HG03460 (cell line): ENCODE results near the gene NUDT9.
"Not testable (repeated sequence)": the region's sequence is repeated elsewhere in the genome, so short reads cannot be mapped to it uniquely, and the experiment has no call there.

Experiments used
- ATAC-seq: cut with Tn5 transposase; IDR thresholded peaks from one replicate; pipeline ENCODE4 v1.9.1; 2021; ENCODE audit not compliant: unreplicated experiment

Gene NUDT9, protein sequence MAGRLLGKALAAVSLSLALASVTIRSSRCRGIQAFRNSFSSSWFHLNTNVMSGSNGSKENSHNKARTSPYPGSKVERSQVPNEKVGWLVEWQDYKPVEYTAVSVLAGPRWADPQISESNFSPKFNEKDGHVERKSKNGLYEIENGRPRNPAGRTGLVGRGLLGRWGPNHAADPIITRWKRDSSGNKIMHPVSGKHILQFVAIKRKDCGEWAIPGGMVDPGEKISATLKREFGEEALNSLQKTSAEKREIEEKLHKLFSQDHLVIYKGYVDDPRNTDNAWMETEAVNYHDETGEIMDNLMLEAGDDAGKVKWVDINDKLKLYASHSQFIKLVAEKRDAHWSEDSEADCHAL

DNA sequence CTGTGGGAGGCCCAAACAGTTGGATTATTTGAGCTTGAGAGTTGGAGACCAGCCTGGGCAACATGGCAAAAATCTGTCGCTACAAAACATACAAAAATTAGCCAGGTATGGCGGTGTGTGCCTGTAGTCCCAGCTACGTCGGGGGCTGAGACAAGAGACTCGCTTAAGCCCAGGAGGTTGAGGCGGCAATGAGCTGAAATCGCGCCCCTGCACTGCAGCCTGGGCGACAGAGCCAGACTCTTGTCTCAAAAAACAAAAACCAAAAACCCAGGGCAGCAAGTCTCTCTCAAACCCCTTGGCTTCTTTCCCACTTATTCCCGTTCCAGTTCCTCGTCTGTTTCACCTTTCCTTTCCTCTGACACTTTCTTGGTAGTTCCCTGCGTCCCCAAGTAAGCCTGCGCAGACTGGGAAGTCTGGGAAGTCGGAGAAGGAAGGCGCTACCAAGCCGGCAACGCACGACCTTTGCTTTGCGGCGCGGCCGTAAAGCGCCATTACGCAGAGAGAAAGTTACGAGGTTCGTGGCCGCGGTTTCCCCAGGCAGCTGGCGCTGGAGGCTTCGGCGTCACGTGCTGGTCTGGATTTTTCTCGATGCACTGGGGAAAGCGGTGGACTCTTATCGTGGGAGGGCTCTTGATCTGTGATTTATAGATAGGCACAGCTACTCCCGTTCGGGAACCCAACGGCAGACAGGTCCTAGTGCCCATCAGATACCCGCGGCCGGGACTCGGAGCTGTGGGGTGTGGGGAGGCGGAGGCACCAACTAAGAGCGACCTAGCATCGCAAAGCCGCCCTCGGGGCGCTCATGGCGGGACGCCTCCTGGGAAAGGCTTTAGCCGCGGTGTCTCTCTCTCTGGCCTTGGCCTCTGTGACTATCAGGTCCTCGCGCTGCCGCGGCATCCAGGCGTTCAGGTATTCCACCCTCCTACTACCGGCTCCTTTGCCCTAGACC is at the start of gene NUDT9:
NUDT9 (plus strand) TSS at position 470 of the 949 bp plus-strand sequence; CDS start at position 803, 333 bp downstream.
- peak; percentile 93 for ATAC-seq

DNA sequence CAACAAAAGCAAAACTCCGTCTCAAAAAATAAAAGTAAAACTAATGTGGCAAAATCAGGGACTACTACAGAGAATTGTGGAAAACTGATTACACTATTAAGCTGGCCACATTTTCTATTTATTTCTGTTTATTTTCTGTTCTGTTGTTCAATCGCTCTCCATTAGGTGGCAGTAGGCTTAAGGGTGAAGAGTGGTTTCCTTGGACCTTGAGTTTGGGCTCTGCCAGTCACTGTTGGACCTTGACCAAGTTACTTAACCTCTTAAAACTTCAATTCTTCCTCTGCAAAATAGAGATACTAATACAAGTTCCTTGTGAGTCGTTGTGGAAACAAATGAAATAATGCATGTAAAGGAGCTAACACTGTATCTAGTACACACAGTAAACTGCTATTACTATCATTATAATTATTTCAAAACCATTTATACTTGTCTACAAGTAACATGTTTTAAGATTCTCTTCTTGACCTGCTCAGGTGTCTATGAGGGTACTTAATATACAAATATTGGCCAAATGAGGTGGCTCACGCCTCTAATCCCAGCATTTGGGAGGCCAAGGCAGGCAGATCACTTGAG is 46.6 kb upstream of the NUDT9 start:
- ATAC-seq = peak; percentile 65

DNA sequence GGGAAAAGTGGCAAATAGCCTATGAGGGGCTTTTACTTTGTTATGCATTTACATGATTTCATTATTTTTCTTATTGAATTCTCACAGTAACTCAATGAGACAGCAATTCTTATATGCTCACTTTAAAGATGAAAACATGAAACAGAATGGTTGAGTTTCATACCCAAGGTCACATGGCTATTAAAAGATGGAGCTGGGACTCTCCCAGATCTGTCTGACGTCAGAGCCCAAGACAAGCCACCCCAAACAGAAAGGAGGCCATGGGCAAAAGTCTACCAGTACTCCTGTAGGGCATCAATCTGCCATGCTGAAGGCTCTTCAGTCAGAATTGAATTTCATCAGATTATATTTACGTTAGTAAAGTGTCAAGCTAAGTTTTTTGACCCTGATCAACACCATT is 44.6 kb upstream of the NUDT9 start:
- ATAC-seq = no peak

DNA sequence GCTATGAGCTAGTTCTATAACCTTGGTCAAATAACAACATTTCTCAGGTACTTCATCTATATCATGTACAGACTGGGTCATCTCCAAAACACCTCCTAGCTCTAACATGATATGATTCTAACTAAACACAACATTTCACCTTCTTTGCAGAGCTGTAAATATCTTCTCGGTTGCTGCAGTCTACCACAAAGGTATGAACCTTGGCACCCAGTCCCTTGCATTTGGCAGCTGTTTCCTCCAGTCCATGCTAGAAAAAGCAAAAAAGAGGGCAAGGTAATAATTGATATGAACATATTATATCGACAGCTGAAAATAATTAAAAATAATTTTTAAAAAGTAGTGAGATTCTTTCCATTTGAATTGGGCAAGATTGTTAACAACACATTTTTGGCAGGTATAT is 40.3 kb upstream of the NUDT9 start:
- ATAC-seq = no peak

DNA sequence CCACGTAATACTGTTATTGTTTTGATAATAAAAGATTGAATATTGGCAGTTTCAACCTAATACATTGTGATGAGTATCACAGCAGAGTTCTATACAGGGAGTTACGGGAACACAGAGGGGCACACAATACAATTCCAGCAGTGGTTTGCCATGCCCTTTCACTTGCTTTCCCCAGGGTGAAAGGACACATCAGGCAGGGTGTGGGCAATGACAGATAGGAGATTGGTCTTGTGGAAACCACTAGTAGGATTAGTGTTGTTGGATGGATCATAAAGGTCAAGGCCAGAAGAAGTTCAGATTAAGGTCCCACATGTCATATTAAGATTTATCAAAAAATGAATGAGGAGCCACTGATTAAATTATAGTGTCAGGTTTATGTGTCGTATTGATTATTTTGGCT is 39.4 kb upstream of the NUDT9 start:
- no peak for ATAC-seq

DNA sequence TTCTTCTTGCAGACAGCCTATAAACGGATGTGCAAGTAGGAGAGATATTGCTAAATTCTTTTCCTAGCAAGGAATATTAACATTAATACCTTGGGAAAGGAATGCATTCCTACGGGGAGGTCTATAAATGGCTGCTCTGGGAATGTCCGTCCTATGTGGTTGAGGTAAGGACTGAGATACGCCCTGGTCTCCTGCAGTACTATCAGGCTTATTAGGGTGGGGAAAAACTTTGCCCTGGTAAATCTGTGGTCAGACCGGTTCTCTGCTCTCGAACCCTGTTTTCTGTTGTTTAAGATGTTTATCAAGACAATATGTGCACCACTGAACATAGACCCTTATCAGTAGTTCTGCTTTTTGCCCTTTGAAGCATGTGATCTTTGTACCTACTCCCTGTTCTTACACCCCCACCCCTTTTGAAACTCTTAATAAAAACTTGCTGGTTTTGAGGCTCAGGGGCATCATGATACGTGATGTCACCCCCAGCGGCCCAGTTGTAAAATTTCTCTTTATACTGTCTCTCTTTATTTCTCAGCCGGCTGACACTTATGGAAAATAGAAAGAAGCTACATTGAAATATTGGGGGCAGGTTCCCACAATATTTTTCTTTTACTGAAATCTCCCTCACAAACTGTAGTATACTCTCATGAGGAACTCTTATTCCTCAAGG is 37.8 kb upstream of the NUDT9 start:
- not testable (repeated sequence) for ATAC-seq

DNA sequence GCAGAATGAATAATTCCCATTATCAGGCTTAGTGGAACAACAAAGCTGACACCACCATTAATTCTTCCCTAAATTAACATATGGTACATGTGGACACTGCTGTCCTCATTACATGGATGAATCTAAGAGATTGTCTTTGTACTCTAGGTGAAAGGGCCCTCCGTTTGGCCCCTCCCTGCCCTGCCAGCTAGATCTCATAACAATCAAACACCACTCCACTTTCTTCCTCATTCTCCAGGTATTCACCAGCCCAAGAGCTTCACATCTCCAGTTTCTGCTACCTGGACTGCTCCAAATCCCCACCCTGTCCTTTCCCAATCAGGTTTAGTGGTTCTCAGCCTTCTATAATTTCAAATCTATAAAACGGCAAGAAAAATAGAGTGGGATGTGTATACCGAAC is 35.1 kb upstream of the NUDT9 start:
- ATAC-seq = no peak

DNA sequence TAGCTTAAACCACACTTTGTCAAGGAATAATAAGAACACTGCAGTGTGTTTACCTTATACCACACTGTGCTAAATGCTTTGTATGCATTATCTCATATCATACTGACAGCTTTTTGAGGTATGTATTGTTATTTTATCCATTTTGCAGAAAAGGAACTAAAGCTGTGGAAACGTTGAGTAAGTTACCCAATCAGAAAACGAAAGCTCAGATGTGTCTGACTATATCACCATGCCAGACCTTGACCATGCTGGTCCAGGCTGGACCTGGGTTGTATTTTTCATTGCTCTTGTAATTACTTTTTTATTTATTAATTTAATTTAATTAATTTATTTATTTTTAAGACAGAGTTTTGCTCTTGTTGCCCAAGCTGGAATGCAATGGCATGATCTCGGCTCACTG is 33.5 kb upstream of the NUDT9 start:
- ATAC-seq = no peak

DNA sequence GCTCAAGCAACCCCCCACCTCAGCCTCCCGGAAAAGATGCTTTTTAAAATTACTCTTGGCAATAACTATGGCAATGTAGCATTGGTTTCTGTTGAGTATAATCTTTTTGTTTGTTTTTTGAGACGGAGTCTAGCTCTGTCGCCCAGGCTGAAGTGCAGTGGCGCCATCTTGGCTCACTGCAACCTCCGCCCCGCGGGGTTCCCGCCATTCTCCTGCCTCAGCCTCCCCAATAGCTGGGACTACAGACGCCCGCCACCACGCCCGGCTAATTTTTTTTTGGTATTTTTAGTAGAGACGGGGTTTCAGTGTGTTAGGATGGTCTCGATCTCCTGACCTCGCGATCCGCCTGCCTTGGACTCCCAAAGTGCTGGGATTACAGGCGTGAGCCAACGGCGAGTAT is 32.3 kb upstream of the NUDT9 start:
- ATAC-seq = not testable (repeated sequence)

DNA sequence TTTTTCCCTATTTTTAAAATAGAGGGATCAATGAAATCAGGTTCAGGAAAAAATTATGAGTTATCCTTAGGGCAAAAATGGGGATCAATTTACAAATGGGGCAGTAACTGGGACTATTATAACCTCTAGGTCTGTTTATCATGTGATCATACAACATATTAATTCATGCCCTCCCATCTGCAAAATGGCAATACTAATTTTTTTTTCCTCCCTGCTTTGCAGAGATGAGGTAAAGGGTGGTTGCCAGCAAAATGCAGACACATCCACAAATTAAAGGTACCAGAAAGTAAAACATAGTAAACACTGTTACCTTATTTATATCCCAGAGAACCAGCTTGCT is 31.9 kb upstream of the NUDT9 start:
- no peak for ATAC-seq

DNA sequence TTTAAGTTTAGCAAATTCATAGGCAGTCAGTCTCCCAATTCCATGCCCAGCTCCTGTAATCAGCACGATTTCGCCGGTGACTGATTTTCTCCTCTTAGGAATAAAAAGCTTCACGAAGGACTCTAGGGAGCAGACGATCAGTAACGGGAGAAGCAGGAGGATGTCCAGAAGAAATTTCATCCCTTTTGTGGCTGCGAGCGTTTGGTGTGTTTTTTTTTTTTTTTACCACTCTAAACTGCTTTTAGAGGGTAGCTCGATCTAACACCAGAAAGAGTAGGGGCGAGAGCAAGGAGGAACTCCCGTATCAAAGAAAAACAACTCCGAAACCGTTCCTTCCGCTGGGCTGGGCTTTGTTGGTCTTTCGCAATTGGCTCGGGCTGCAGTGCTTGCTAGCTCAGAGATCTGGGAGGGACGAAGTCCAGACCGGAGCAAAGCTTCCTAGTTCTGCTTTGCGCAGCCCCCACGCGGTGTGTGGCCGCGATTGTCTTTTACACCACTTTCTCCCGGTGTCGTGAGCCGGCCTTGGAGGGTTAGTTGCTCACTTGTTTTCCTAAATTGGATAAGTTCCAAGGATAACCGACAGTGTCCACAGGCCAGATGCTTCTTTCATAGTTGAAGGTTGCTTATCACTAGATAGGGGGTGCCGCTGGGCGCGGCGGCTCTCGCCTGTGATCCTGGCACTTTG is 31.3 kb upstream of the NUDT9 start, which contains the start of gene HSD17B11:
HSD17B11 (minus strand) TSS at position 298 of the 685 bp plus-strand sequence; CDS start at position 180, 118 bp downstream.
- ATAC-seq = peak; percentile 99

DNA sequence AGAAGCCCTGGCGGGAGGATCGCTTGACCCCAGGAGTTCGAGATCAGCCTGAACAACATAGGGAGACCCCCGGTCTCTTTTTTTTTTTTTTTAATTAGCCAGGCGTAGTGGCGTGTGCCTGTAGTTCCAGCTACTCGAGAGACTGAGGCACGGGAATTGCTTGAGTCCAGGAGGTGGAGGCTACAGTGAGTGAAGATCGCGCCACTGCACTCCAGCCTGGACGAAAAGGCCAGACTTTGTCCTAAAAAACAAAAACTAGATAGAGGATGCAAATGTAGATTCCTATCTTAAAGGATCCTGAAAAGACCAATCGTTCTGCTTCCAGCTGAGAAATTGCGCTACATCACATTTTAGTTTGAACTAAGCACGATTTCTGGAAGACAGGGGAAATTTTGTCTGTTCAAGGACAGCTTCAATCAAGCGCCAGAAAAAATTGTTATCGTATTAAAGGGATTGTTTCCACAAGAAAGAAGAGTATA is 30.8 kb upstream of the NUDT9 start:
- peak; percentile 4 for ATAC-seq

DNA sequence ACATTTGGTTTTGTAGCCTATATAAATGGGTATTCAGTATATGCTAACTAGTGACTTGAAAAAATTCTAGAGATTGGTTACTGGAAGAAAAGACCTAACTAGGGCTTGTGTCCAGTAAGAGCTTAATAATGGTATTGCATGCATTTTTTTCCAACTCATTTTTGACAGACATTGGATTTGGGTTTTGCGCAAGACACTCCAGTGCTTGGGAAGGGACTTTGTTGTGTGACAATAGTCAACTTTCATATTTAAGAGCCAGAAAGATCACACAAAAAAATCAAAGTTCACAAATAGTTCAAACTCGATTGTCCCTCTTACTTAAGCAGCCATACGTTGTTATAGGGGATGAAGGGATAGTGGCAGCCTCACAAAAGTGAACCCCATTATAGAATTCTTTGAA is 30.2 kb upstream of the NUDT9 start:
- ATAC-seq = no peak

DNA sequence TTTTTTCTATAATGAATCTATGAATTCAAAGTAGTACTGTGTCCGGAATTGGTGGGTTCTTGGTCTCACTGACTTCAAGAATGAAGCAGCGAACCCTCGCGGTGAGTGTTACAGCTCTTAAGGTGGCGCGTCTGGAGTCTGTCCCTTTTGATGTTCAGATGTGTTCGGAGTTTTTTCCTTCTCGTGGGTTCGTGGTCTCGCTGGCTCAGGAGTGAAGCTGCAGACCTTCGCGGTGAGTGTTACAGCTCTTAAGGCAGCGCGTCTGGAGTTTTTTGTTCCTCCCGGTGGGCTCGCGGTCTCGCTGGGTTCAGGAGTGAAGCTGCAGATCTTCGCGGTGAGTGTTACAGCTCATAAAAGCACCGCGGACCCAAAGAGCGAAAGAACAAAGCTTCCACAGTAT is 27.3 kb upstream of the NUDT9 start:
- not testable (repeated sequence) for ATAC-seq

DNA sequence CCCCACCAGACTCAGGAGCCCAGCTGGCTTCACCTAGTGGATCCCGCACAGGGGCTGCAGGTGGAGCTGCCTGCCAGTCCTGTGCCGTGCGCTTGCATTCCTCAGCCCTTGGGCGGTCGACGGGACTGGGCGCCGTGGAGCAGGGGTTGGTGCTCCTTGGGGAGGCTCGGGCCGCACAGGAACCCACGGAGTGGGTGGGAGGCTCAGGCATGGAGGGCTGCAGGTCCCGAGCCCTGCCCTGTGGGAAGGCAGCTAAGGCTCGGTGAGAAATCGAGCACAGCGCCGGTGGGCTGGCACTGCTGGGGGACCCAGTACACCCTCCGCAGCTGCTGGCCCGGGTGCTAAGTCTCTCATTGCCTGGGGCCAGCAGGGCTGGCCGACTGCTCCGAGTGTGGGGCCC is 26.5 kb upstream of the NUDT9 start:
- ATAC-seq = not testable (repeated sequence)

DNA sequence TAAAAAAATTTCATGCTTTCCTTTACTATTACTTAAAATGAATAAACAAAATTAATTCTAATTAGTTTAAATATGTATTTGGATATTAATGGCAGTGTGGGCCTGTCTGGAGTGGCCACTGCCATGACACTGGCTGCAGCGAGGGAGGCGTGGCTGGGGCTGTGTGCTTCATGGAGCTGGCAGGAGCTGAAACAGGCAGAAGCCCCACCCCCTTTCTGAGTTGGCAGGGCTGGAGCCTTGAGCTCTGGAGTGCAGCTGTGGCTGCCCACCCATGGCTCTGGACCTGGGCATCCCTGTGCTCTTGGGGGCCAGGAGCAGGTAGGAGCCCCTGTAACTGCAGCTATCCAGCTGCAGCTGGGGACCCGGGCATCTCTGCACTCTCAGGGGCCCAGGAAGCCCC is 23.2 kb upstream of the NUDT9 start:
- no peak for ATAC-seq

DNA sequence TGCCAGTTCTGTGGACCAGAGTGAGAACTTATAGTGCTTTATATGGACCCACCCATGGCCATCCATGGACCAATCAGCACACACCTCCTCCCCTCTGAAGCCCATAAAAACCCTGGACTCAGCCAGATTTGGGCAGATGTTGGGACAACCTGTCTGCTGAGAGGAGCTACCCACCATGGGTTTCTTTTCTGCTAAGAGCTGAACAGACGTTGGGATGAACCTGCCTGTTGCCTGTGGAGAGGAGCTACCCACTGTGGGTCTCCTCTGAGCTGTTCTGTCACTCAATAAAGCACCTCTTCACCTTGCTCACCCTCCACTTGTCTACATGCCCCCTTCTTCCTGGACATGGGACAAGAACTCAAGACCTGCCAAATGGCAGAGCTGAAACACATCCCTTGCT is 22.4 kb upstream of the NUDT9 start:
- no peak for ATAC-seq

DNA sequence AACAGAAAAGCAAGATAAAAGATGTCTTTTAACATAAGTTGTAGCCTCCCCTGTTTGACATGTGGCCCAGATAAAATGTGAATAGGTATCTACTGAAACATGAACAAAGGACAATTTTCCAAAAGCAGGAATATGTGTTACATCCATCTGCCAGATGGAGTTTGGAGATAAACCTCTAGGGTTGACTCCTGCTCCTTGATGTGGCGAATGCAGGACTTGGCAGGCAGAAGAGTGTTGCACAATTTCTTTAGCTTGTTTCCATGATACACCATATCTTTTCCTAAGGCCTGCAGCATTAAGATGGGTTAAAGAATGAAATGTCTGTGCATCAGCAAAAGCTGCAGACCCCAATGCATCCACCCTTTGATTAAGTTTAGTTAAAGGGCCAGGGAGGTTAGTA is 18.6 kb upstream of the NUDT9 start:
- not testable (repeated sequence) for ATAC-seq

DNA sequence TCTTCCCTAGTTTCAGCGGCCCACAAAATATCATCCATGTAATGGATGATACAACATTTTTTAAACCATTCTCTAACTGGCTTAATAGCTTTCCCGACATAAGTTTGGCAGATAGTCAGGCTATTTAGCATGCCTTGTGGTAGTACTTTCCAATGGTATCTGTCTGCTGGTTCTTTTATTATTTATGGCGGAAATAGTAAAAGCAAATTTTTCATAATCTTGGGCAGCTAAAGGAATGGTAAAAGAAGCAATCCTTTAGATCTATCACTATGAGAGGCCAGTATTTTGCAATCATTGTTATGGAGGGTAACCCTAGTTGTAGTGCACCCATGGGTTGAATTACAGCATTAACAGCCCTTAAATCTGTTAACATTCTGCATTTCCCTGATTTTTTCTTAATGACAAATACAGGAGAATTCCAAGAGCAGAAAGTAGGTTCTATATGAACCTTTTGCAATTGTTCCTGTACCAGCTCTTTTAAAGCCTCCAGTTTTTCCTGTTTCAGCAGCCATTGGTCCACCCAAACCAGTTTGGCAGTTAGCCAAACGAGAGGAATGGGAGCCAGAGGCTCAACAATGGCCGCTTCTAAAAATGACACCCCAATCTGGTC is 17.1 kb upstream of the NUDT9 start:
- ATAC-seq = no peak

DNA sequence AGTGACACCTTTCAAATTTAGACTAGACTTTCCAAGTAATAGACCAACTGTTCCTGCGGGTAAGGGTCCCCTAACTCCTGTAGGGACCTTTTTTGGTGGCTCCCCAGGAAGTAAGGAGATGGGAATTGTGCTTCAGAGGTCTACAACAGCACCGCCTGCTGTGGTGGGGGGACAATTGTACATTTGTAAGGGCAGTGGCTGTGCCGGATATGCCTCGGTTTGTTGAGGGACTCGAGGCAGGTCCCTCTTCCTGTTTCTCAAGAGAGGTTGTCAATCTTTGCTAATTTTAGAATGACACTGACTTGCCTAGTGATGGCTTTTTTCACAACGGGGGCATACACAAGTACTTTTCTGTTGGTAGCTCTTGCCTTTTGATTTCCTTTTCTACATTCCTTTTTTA is 15.9 kb upstream of the NUDT9 start:
- ATAC-seq = no peak
